SU-DHL-6 (cell line): ENCODE results near the gene NUDT3.

ENCODE experiments used
- CTCF ChIP-seq: fragments of 200-600 bp; sonication (generic); IDR thresholded peaks from one replicate; pipeline ENCODE4 v1.5.1; 2017; ENCODE audit warnings: antibody characterized with exemption, mild to moderate bottlenecking, low read length, moderate library complexity; ENCODE audit not compliant: insufficient read depth, poor library complexity, severe bottlenecking
- EZH2phosphoT487 ChIP-seq: fragments of 200-600 bp; sonication (generic), shearing (Covaris generic); conservative IDR thresholded peaks from 2 replicates; pipeline ENCODE4 v1.6.1; 2018; ENCODE audit warnings: mild to moderate bottlenecking, antibody characterized with exemption, low read length, moderate library complexity, mixed read lengths

GRCh38 chr6:34360556-34360955 lies 31.9 kb downstream of the NUDT3 start:
- no peak for TF ChIP-seq CTCF
- no peak for TF ChIP-seq EZH2phosphoT487
